Measurements from ENCODE around the gene ZCCHC17. TPM values are rescaled to one million over a fixed set of nuclear protein-coding genes. Genes with fewer than 3 reads are reported as not detected.
"Not testable (repeated sequence)": the region's sequence is repeated elsewhere in the genome, so short reads cannot be mapped to it uniquely, and the experiment has no call there.

Gene ZCCHC17
- total RNA-seq, 2 donors from 2014 or later = 15.1 to 31.1 TPM

- DNase-seq (ENCODE audit: low spot score in 2 of 2) (no peak), ATAC-seq (peak in 1 of 2 donors; percentile 12)
- H3K27ac Mint-ChIP-seq = peak overlapping the region in 1 of 2 donors; percentile 68
- H3K9me3 Mint-ChIP-seq = no peaks in the 10 kb centered on the region
- H3K36me3 Mint-ChIP-seq = no peaks in the 10 kb centered on the region
Observed at GRCh38 chr1:31373897-31374486, 77.2 kb downstream of the ZCCHC17 start.

- Mint-ChIP-seq H3K9me3 (no peaks in the 10 kb centered on the region), H3K27ac (no peak overlapping the region), H3K36me3 (no peaks in the 10 kb centered on the region)
- ATAC-seq (no peak), DNase-seq (ENCODE audit: low spot score in 2 of 2) (no peak)
Observed at GRCh38 chr1:31374511-31375196, 77.8 kb downstream of the ZCCHC17 start.

GRCh38 chr1:31376375-31377134 lies 79.7 kb downstream of the ZCCHC17 start:
- no peaks in the 10 kb centered on the region for H3K36me3 Mint-ChIP-seq
- H3K9me3 Mint-ChIP-seq = no peaks in the 10 kb centered on the region
- no peak for DNase-seq (ENCODE audit: low spot score in 2 of 2)
- H3K27ac Mint-ChIP-seq = peak overlapping the region in 1 of 2 donors; percentile 93
- ATAC-seq = no peak

- H3K36me3 Mint-ChIP-seq = no peaks in the 10 kb centered on the region
- DNase-seq (ENCODE audit: low spot score in 2 of 2) = no peak
- ATAC-seq = no peak
Observed at GRCh38 chr1:31377364-31377863, 80.6 kb downstream of the ZCCHC17 start.

GRCh38 chr1:31378001-31378400 lies 81.2 kb downstream of the ZCCHC17 start:
- DNase-seq (ENCODE audit: low spot score in 2 of 2) (no peak), ATAC-seq (no peak)
- Mint-ChIP-seq H3K27ac (no peak overlapping the region), H3K36me3 (no peaks in the 10 kb centered on the region), H3K9me3 (no peaks in the 10 kb centered on the region)

More at GRCh38 chr1:31377364-31377863, 80.6 kb downstream of the ZCCHC17 start:
- Mint-ChIP-seq H3K27ac (no peak overlapping the region), H3K9me3 (no peaks in the 10 kb centered on the region)

GRCh38 chr1:31380181-31380580 lies 83.3 kb downstream of the ZCCHC17 start:
- no peak for ATAC-seq

GRCh38 chr1:31381394-31382294 lies 84.8 kb downstream of the ZCCHC17 start:
- ATAC-seq (no peak), DNase-seq (ENCODE audit: low spot score in 2 of 2) (no peak)
- H3K27ac Mint-ChIP-seq = no peak overlapping the region
- H3K36me3 Mint-ChIP-seq = no peaks in the 10 kb centered on the region
- H3K9me3 Mint-ChIP-seq = no peaks in the 10 kb centered on the region

More at GRCh38 chr1:31380181-31380580, 83.3 kb downstream of the ZCCHC17 start:
- H3K9me3 Mint-ChIP-seq = no peaks in the 10 kb centered on the region
- H3K27ac Mint-ChIP-seq = peak overlapping the region; percentile 18 to 45
- H3K36me3 Mint-ChIP-seq = no peaks in the 10 kb centered on the region
- DNase-seq (ENCODE audit: low spot score in 2 of 2) = no peak

- H3K9me3 Mint-ChIP-seq = no peaks in the 10 kb centered on the region
- H3K36me3 Mint-ChIP-seq = no peaks in the 10 kb centered on the region
- no peak for ATAC-seq
- DNase-seq (ENCODE audit: low spot score in 2 of 2) = no peak
- no peak overlapping the region for H3K27ac Mint-ChIP-seq
Observed at GRCh38 chr1:31382379-31382989, 85.7 kb downstream of the ZCCHC17 start.

GRCh38 chr1:31383967-31384366 lies 87.1 kb downstream of the ZCCHC17 start:
- no peaks in the 10 kb centered on the region for H3K36me3 Mint-ChIP-seq

GRCh38 chr1:31386576-31387243 lies 89.9 kb downstream of the ZCCHC17 start:
- not testable (repeated sequence) for H3K9me3 Mint-ChIP-seq; ATAC-seq; DNase-seq (ENCODE audit: low spot score in 2 of 2); H3K36me3 Mint-ChIP-seq; H3K27ac Mint-ChIP-seq

More at GRCh38 chr1:31383967-31384366, 87.1 kb downstream of the ZCCHC17 start:
- H3K27ac Mint-ChIP-seq = no peak overlapping the region
- no peak for DNase-seq (ENCODE audit: low spot score in 2 of 2)
- H3K9me3 Mint-ChIP-seq = no peaks in the 10 kb centered on the region
- no peak for ATAC-seq

GRCh38 chr1:31387612-31388011 lies 90.8 kb downstream of the ZCCHC17 start:
- Mint-ChIP-seq H3K27ac (peak overlapping the region in 1 of 2 donors; percentile 73), H3K9me3 (no peaks in the 10 kb centered on the region), H3K36me3 (no peaks in the 10 kb centered on the region)
- DNase-seq (ENCODE audit: low spot score in 2 of 2) (no peak), ATAC-seq (peak in 1 of 2 donors; percentile 40)

GRCh38 chr1:31389616-31390015 lies 92.8 kb downstream of the ZCCHC17 start:
- Mint-ChIP-seq H3K36me3 (no peaks in the 10 kb centered on the region), H3K27ac (no peak overlapping the region), H3K9me3 (no peaks in the 10 kb centered on the region)
- DNase-seq (ENCODE audit: low spot score in 2 of 2) (no peak), ATAC-seq (no peak)

- DNase-seq (ENCODE audit: low spot score in 2 of 2) (no peak), ATAC-seq (no peak)
- no peaks in the 10 kb centered on the region for H3K9me3 Mint-ChIP-seq
- H3K36me3 Mint-ChIP-seq = no peaks in the 10 kb centered on the region
- H3K27ac Mint-ChIP-seq = no peak overlapping the region
Observed at GRCh38 chr1:31390071-31390470, 93.2 kb downstream of the ZCCHC17 start.

GRCh38 chr1:31393463-31393862 lies 96.6 kb downstream of the ZCCHC17 start:
- no peak for ATAC-seq
- H3K36me3 Mint-ChIP-seq = no peaks in the 10 kb centered on the region
- DNase-seq (ENCODE audit: low spot score in 2 of 2) = no peak
- no peak overlapping the region for H3K27ac Mint-ChIP-seq
- no peaks in the 10 kb centered on the region for H3K9me3 Mint-ChIP-seq

GRCh38 chr1:31394584-31395193 lies 97.9 kb downstream of the ZCCHC17 start:
- peak; percentile 84 to 89 for DNase-seq (ENCODE audit: low spot score in 2 of 2)
- no peaks in the 10 kb centered on the region for H3K36me3 Mint-ChIP-seq
- H3K27ac Mint-ChIP-seq = peak overlapping the region in 1 of 2 donors; percentile 65
- no peaks in the 10 kb centered on the region for H3K9me3 Mint-ChIP-seq
- ATAC-seq = peak; percentile 94

All from activated naive CD4-positive, alpha-beta T cell treated with anti-CD3 and anti-CD28 coated beads, Interleukin-2, amount 50 U/mL, for 72 hours (primary cell).